Stromal cell of bone marrow (primary cell): ENCODE measurements around the gene NPIPA3.
"Not testable (repeated sequence)": the region's sequence is repeated elsewhere in the genome, so short reads cannot be mapped to it uniquely, and the experiment has no call there.

ENCODE experiments used
- DNase-seq: peaks from one replicate; pipeline ENCODE4 v3.0.0-alpha.2; 2012; ENCODE audit warnings: low read depth

NPIPA3 gene

DNA sequence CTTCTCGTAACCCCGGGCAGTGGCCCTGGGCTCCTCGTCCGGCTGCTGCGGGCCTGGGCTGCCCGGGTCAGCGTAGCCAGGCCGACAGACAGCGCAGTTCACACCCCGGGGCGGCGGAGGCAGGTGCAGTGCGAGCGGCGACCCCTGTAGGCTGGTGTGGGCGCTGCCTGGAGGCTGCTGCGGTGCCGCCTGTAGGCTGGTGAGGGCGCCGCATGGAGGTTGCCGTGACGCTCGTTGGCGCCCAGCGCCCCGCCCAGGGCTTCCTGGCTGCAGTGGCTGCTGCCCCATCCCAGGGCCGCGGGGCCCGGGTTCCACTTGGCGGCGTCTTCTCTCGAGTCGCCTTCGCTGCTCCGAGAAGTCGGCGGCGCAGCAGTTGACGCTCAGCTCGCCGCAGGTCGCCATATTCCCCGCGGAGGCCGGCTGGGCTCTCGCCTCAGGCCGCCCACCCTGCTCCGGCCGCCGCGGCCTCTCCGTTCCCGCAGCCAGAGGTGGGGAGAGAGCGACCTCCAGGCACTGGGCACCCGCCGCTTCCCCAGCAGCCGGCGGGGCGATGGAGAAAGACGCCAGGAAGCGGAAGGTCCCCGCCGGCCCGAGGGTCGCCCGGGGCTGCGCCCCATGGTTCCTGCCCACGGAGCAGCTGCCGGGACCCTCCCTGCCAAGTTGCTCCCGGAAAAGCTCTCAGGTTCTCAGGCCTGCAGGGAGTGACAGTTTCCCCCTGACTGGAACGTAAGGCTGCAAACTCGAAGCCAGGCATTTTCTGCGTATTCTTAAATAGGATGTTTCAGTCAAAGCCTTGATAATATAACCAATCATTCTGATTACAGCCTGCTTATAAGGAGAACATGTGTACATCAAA lies at the start of gene NPIPA3:
NPIPA3 (plus strand) TSS at position 256 of the 856 bp plus-strand sequence. CDS start 5,533 bp downstream, outside the sequence.
- DNase-seq, result not testable (repeated sequence)

DNA sequence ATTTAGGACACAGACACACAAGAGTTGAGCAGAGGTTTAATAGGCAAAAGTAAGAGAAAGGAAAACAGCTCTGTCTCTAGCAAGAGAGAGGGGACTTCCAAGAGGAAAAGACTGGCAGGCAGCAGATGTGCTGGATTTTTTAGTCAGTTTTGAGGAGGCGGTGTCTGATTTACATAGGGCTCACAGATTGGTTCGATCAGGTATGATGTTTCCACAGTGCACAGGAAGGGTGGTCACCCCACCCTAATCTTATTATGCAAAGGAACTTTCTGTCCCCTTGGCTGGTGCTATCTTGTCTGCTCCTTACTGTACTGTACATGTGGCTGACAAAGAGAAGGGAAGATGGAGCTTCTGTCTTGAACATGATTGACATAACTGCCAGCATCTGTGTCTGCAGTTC lies 45.1 kb upstream of the NPIPA3 start:
- no peak for DNase-seq

DNA sequence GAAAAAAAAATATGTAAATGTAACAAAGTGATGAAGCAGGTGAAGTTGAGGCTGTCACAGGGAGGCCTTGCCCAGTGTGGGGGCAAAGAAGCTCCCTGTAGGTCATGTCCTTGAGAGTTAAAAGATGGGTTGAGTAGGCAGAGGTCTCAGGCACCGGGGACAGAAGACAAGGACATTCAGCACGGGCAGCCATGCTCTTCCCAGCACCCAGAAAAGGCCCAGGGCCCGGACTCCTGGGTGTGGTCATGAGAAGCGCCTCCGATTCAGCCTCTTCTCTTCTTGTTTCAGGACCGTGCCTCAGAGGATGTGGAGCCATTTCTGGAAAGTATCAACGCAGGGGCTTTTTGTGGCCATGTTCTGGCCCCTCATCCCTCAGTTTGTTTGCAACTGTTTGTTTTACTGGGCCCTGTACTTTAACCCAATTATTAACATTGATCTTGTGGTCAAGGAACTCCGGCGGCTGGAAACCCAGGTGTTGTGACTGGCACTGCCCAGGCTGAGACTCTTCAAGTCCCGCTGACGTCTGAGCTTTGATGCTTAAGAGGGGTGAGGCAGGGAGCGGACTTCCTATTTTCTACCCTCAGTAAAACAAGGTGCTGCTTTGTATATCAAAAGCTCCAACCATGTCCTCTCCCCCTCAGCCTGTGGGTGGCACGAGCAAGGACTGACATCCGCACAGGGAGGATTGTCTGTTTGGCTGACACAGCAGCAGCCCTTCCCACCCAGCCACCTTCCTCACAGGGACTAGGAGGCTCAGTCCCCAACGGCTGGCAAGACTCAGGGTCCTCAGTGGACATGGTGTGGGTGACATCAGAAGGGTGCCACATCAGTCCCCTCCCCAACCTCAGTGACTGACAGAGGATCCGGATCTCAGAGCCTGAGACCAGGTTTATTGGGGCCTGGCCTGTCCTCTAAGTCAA lies 35.6 kb upstream of the NPIPA3 start:
- no peak for DNase-seq

DNA sequence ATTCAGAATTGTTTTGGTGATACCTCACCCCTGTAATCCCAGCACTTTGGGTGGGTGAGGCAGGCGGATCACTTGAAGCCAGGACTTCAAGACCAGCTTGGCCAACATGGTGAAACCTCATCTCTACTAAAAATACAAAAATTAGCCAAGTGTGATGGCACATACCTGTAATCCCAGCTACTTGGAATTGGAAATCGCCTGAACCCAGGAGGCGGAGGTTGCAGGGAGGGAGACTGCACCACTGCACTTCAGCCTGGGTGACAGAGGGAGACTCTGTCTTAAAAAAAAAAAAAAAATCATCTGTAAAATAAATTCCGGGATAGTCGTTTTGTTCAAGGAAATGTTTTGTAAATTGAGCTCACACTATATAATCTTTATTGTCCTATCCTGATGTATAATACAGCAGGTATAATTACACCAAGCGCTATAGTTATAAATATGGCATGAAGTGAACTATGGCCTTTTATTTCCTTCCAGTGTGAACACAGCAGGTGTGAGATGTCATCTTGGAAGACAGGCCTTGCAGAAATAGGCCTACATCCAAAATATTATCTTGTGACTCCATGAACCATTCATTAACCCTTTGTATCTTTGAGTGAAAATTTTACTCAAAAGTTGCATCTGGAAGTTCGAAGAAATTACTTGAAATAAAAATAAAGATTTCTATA lies 34.5 kb upstream of the NPIPA3 start:
- no peak for DNase-seq

DNA sequence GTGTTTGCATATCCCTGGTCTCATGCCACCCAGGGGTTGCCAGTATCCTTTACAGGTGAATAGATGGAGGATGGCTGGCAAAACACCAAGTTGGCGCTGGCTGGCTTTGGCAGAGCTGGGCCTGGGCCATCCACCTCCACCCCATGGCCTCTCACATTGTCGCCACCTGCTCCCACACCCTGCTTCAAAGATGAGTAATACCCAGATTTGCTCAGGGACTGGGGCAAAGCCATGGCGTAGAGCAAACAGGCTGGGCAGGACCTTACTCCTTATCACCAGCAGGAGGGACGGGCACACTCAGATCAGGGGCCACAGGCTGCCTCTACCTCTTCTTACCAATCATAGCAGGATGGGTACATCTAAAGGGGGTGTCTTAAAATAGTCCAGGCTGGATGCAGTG lies 33.4 kb upstream of the NPIPA3 start:
- no peak for DNase-seq

DNA sequence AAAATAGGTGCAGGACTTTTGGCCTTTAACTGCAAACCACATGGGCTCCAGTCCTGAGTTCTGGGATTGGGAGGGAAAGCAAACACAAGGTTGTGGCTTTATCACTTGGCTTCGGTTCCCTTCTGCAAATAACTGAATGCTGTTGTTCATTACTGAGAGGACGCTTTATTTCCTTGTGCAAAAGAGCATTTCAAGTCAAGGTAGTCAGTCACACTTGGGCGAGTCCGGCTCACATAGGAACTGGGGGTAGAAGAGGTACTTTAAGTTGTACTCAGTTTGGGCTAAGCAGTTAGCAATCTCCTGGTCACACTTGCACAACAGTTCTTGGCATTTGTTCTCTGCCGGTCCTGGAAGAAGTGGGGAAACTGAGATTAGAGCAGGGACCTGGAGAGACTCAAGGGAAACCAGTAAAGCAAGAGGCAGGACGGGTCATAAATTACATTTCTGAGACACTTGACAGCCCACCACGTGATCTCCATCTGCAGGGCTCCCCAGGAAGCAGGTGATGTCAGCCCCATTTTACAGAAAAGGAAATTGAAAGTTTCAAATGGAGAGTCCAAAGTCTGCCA lies 30.7 kb upstream of the NPIPA3 start:
- DNase-seq, result no peak

DNA sequence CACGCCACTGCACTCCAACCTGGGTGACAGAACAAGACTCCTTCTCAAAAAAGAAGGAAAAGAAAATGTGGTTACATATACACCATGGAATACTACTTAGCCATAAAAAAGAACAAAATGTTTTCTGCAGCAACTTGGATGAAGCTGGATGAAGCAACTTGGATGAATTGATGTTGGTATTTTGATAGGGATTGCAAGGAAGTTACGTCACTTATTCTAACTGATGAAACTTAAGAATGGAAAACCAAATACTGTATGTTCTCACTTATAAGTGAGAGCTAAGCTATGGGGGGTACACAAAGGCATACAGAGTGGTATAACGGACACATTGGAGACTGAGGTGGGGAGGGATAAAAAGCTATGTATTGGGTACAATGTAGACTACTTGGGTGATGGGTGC lies 26.6 kb upstream of the NPIPA3 start:
- no peak for DNase-seq

DNA sequence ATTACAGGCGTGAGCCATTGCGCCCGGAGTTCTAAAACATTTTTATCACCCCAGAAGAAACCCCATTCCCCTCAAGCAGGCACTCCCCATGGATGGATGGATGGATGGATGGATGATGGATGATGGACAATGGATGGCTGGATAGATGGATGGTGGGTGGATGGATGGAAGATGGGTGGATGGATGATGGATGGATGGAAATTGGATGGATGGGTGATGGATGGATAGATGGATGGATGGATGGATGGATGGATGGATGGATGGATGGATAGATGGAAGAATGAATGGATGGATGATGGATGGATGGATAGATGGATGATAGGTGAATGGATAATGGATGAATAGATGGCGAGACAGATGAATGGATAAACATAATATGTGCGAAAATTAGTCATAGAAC lies 25.6 kb upstream of the NPIPA3 start:
- DNase-seq, result no peak

DNA sequence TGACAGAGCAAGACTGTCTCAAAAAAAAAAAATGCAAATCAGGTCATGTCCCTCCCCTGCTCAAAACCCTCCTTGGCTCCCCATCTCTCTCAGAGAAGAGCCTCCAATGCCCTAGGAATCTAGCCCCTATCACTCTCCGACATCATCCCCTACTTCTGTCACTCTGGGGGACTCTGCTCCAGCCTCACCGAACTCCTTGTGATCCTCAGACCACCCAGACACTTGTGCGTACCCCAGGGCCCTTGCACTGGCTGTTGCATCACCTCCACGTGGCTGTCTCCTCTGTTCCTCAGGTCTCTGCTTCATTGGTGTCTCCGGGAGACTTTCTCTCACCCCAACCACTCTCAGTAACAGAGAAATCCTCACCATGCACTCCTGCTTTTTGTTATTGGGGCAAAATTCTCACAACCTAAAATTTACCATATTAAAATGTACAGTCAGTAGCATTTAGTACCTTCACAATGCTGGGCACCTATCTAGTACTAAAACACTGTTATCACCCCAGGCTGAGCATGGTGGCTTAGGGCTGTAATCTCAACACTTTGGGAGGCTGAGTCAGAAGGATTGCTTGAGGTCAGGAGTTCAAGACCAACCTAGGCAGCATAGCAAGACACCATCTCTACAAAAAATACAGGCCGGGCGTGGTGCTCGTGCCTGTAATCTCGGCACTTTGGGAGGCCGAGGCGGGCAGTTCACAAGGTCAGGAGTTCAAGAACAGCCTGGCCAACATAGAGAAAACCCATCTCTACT lies 24.3 kb upstream of the NPIPA3 start:
- DNase-seq, result no peak

DNA sequence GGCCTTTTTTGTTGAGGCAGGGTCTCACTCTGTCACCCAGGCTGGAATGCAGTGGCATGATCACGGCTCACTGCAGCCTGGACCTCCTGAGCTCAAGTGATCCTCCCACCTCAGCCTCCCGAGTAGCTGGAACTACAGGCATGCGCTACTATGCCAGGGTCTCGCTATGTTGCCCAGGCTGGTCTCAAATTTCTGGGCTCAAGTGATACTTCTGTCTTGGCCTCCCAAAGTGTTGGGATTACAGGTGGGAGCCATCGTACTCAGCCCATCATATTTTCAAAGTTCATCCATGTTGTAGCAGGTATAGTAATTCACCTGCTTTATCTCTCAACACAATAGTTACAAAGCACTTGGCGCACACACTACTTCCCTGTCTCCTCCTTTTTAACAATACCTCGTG lies 22.8 kb upstream of the NPIPA3 start:
- not testable (repeated sequence) for DNase-seq

DNA sequence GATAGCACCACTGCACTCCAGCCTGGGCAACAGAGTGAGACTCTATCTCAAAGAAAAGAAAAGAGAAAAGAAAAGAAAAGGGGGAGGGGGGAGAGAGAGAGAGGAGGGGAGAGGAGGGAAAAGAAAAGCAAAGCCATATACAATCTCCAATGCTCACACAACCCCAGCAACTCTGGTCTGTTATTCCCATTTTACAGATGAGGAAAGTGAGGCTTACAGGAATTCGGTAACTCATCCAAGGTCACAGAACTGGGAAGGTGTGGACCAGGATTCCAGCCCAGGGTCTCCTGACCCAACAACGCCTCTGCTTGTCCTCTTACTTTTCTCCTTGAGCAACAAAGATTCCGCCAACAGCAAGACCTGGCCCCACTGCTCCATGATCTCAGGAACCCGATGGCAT lies 22.1 kb upstream of the NPIPA3 start:
- DNase-seq, result no peak

DNA sequence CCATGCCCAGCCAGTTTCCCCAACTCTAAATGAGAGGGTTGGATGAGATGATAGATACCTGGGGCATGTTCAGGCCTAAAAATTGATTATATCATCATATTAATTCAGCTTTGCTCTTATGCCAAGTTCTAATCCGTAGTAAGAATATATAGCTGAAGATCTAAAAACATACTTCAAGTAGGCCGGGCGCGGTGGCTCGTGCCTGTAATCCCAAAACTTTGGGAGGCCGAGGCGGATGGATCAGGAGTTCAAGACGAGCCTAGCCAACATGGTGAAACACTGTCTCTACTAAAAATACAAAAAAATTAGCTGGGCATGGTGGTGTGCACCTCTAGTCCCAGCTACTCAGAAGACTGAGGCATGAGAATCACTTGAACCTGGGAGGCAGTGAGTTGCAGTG lies 21.1 kb upstream of the NPIPA3 start:
- no peak for DNase-seq

DNA sequence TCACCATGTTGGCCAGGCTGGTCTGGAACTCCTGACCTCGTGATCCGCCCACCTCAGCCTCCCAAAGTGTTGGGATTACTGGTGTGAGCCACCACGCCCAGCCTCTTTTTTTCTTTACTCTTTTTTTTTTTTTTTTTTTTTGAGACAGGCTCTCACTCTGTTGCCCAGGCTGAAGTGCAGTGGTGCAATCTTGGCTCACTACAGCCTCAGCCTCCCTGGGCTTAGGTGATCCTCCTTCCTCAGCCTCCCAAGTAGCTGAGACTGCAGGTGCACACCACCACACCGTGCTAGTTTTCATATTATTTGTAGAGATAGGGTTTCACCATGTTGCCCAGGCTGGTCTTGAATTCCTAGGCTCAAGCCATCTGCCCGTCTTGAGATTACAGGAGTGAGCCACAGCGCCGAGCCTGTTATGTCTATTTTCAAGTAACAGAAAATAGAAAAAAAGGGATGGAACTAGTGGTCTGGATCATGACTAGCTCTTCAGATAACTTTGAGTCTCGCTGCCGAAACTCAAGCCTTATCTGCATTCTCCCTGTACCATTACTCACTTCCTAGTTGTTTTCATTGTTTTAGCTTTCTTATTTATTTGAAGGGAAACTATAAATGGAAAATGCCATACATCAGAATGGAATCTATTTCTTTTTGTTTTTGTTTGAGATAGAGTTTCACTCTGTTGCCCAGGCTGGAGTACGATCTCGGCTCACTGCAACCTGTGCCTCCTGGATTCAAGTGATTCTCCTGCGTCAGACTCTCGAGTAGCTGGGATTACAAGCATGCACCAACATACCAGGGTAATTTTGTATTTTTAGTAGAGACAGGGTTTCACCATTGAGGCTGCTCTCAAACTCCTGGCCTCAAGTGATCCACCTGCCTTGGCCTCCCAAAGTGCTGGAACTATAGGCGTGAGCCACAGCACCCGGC lies 17.1 kb upstream of the NPIPA3 start:
- not testable (repeated sequence) for DNase-seq

DNA sequence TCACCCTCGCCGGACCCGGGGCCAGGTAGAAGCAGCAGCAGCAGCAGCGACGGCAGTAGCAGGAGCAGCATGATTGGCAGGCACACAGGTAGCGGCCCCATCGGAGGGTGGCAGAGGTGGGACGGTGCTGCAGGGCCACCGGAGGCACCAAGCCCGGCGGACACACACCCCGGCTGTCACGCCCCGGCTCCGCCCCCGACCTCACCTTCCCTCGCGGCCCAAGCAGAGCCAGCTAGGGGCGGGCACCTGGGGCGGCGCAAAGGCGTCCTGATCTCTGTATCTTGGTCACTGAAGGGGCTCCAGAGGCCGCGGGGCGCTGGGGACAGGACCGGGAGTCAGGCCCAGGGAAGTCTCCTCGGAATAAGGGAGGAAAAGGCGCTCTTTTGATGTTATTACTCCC lies 9.1 kb upstream of the NPIPA3 start, which contains the start of gene PLA2G10:
PLA2G10 (minus strand) TSS at position 180 of the 400 bp plus-strand sequence; CDS start at position 101, 79 bp downstream.
- DNase-seq, result not testable (repeated sequence)

DNA sequence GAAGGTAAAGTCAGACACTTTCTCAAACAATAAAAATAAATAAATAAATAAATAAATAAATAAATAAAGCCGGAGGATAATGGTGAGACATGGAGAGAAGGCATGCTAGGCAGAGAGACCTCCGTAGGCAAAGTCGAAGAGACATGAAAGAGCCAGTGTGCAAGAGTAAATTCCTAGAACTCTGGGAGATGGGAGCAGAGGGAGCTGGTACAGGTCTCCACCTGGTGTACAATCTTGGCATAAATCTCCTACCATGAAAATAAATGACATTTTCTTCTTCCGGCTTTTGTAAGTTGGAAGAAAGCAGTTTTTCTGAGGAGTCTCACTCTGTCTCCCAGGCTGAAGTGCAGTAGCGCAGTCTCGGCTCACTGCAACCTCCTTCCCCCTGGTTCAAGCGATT lies 1.4 kb upstream of the NPIPA3 start:
- DNase-seq, result not testable (repeated sequence)

DNA sequence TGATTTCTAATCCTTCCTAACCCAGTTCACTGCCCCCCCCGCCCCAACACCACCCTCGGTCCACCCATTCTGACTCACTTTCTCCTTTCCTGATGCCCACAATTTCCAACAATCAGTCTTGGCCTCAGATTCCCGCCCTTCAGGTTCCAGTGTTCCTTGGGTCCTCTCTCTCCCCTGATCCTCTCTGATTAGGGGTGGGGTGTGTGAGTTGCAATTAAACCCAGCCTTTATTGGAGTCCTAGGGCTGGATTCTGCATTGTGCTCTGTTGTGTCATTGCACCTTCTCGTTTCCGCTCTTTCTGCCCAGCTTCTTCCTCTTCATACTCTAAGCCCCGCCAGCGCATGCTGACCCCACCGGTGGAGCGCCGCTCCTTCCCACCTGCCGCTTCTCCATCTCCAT lies 539 bp upstream of the NPIPA3 start:
- not testable (repeated sequence) for DNase-seq

DNA sequence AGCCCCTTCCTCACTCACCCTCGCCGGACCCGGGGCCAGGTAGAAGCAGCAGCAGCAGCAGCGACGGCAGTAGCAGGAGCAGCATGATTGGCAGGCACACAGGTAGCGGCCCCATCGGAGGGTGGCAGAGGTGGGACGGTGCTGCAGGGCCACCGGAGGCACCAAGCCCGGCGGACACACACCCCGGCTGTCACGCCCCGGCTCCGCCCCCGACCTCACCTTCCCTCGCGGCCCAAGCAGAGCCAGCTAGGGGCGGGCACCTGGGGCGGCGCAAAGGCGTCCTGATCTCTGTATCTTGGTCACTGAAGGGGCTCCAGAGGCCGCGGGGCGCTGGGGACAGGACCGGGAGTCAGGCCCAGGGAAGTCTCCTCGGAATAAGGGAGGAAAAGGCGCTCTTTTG lies 30.0 kb downstream of the NPIPA3 start:
- not testable (repeated sequence) for DNase-seq

DNA sequence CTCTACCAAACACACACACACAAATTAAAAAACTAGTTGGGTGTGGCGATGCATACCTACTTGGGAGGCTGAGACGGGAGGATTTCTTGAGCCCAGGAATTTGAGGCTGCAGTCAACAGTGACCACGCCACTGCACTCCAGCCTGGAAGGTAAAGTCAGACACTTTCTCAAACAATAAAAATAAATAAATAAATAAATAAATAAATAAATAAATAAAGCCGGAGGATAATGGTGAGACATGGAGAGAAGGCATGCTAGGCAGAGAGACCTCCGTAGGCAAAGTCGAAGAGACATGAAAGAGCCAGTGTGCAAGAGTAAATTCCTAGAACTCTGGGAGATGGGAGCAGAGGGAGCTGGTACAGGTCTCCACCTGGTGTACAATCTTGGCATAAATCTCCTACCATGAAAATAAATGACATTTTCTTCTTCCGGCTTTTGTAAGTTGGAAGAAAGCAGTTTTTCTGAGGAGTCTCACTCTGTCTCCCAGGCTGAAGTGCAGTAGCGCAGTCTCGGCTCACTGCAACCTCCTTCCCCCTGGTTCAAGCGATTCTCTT lies 37.7 kb downstream of the NPIPA3 start:
- not testable (repeated sequence) for DNase-seq

DNA sequence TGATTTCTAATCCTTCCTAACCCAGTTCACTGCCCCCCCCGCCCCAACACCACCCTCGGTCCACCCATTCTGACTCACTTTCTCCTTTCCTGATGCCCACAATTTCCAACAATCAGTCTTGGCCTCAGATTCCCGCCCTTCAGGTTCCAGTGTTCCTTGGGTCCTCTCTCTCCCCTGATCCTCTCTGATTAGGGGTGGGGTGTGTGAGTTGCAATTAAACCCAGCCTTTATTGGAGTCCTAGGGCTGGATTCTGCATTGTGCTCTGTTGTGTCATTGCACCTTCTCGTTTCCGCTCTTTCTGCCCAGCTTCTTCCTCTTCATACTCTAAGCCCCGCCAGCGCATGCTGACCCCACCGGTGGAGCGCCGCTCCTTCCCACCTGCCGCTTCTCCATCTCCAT lies 38.6 kb downstream of the NPIPA3 start:
- DNase-seq, result not testable (repeated sequence)
